Measurements from ENCODE around the gene TBX5.

TBX5 gene

GRCh38 chr12:114405519-114406271, at the start of gene TBX5:
TBX5 (minus strand) TSS chr12:114406144; CDS start chr12:114403898, 2,246 bp downstream.
- Histone ChIP-seq H3K27me3 (ENCODE audit: insufficient read depth, poor library complexity, severe bottlenecking) (peaks cover 98% of the 10 kb centered on the region), H3K36me3 (ENCODE audit: low read depth) (no peaks in the 10 kb centered on the region), H3K4me3 (ENCODE audit: severe bottlenecking) (no peak within 1 kb of the TSS), H3K27ac (ENCODE audit: poor library complexity, severe bottlenecking) (no peak within 1 kb of the TSS), H3K4me1 (ENCODE audit: insufficient read depth, poor library complexity, severe bottlenecking) (no peaks in the 10 kb centered on the region), H3K9me3 (ENCODE audit: severe bottlenecking) (no peaks in the 10 kb centered on the region)
- no peak for TF ChIP-seq CTCF (IDR thresholded peaks at IDR 0.05; ENCODE audit: poor library complexity, severe bottlenecking)
- ATAC-seq (ENCODE audit: low read depth) (peak; percentile 11; the same call in 1 of the 3 replicates), DNase-seq (ENCODE audit: low spot score) (no peak)

DNA sequence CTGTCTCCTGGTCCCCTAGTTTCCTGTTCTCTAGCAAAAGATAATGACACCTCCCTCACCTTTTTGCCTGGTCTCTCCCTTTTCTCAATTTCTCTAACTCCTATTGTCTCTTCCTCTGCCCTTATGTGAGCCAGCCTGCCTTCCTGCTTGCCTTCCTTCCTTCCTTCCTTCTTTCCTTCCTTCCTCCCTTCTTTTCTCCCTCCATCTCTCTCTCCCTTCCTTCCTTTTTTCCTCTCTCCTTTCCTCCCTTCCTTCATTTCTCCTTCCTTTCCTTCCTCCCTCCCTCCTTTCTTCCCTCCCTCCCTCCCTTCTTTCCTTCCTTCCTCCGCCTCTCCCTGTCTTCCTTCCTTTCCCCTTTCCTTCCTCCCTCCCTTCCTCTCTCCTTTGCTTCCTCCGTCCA, 45.7 kb upstream of the TBX5 start:
- Histone ChIP-seq H3K27me3 (ENCODE audit: insufficient read depth, poor library complexity, severe bottlenecking) (peaks cover 68% of the 10 kb centered on the region), H3K27ac (ENCODE audit: poor library complexity, severe bottlenecking) (no peak overlapping the region), H3K36me3 (ENCODE audit: low read depth) (no peaks in the 10 kb centered on the region), H3K9me3 (ENCODE audit: severe bottlenecking) (no peaks in the 10 kb centered on the region), H3K4me3 (ENCODE audit: severe bottlenecking) (no peak overlapping the region), H3K4me1 (ENCODE audit: insufficient read depth, poor library complexity, severe bottlenecking) (no peaks in the 10 kb centered on the region)
- DNase-seq (ENCODE audit: low spot score) (no peak), ATAC-seq (ENCODE audit: low read depth) (no peak)
- no peak for TF ChIP-seq CTCF (IDR thresholded peaks at IDR 0.05; ENCODE audit: poor library complexity, severe bottlenecking)

- Histone ChIP-seq H3K9me3 (ENCODE audit: severe bottlenecking) (no peaks in the 10 kb centered on the region), H3K4me1 (ENCODE audit: insufficient read depth, poor library complexity, severe bottlenecking) (no peaks in the 10 kb centered on the region), H3K4me3 (ENCODE audit: severe bottlenecking) (no peak overlapping the region), H3K27ac (ENCODE audit: poor library complexity, severe bottlenecking) (no peak overlapping the region), H3K27me3 (ENCODE audit: insufficient read depth, poor library complexity, severe bottlenecking) (peaks cover 77% of the 10 kb centered on the region), H3K36me3 (ENCODE audit: low read depth) (no peaks in the 10 kb centered on the region)
- no peak for ATAC-seq (ENCODE audit: low read depth)
- DNase-seq (ENCODE audit: low spot score), result no peak
- TF ChIP-seq CTCF (IDR thresholded peaks at IDR 0.05; ENCODE audit: poor library complexity, severe bottlenecking), result no peak
Observed at GRCh38 chr12:114450515-114451300, 44.8 kb upstream of the TBX5 start.

DNA sequence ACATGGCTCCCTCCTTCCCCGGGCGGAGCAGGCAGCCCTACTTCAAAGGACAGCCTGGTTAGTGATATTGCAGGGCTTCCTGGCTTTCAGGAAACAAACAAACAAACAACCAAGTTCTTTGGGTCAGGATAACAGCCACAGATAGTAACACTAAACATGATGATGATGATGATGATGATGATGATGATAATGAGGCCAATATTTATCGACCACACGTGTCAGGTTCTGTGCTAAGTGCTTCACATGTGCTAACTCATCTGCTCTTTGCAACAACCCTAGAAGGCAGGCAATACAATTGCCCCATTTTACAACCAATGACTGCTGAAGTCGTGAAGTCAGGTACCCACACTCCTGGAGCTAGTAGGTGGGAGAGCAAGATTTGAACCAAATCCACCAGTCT, 44.1 kb upstream of the TBX5 start:
- no peak for TF ChIP-seq CTCF (IDR thresholded peaks at IDR 0.05; ENCODE audit: poor library complexity, severe bottlenecking)
- Histone ChIP-seq H3K4me1 (ENCODE audit: insufficient read depth, poor library complexity, severe bottlenecking) (no peaks in the 10 kb centered on the region), H3K27ac (ENCODE audit: poor library complexity, severe bottlenecking) (no peak overlapping the region), H3K27me3 (ENCODE audit: insufficient read depth, poor library complexity, severe bottlenecking) (peaks cover 84% of the 10 kb centered on the region), H3K36me3 (ENCODE audit: low read depth) (no peaks in the 10 kb centered on the region), H3K4me3 (ENCODE audit: severe bottlenecking) (no peak overlapping the region), H3K9me3 (ENCODE audit: severe bottlenecking) (no peaks in the 10 kb centered on the region)
- DNase-seq (ENCODE audit: low spot score) (no peak), ATAC-seq (ENCODE audit: low read depth) (no peak)

- Histone ChIP-seq H3K36me3 (ENCODE audit: low read depth) (no peaks in the 10 kb centered on the region), H3K27ac (ENCODE audit: poor library complexity, severe bottlenecking) (no peak overlapping the region), H3K9me3 (ENCODE audit: severe bottlenecking) (no peaks in the 10 kb centered on the region), H3K4me1 (ENCODE audit: insufficient read depth, poor library complexity, severe bottlenecking) (no peaks in the 10 kb centered on the region), H3K27me3 (ENCODE audit: insufficient read depth, poor library complexity, severe bottlenecking) (peaks cover 93% of the 10 kb centered on the region), H3K4me3 (ENCODE audit: severe bottlenecking) (no peak overlapping the region)
- no peak for ATAC-seq (ENCODE audit: low read depth)
- DNase-seq (ENCODE audit: low spot score), result no peak
- TF ChIP-seq CTCF (IDR thresholded peaks at IDR 0.05; ENCODE audit: poor library complexity, severe bottlenecking), result no peak
Observed at GRCh38 chr12:114448618-114448933, 42.6 kb upstream of the TBX5 start.
